GM08714 (cell line): Measurements from ENCODE around the gene ZNF217.
"Not testable (repeated sequence)": the region's sequence is repeated elsewhere in the genome, so short reads cannot be mapped to it uniquely, and the experiment has no call there.

Source experiments
- H3K4me3 ChIP-seq: fragments of 200-500 bp; sonication (Bioruptor generic); 2 replicates; pipeline ENCODE4 v1.5.1; 2014; ENCODE audit warnings: mild to moderate bottlenecking, low read length, inconsistent platforms
- ZNF274 ChIP-seq: IDR thresholded peaks from 2 replicates; pipeline ENCODE4 v1.6.1; 2012; ENCODE audit warnings: mild to moderate bottlenecking, low read depth, low read length

Gene ZNF217

DNA sequence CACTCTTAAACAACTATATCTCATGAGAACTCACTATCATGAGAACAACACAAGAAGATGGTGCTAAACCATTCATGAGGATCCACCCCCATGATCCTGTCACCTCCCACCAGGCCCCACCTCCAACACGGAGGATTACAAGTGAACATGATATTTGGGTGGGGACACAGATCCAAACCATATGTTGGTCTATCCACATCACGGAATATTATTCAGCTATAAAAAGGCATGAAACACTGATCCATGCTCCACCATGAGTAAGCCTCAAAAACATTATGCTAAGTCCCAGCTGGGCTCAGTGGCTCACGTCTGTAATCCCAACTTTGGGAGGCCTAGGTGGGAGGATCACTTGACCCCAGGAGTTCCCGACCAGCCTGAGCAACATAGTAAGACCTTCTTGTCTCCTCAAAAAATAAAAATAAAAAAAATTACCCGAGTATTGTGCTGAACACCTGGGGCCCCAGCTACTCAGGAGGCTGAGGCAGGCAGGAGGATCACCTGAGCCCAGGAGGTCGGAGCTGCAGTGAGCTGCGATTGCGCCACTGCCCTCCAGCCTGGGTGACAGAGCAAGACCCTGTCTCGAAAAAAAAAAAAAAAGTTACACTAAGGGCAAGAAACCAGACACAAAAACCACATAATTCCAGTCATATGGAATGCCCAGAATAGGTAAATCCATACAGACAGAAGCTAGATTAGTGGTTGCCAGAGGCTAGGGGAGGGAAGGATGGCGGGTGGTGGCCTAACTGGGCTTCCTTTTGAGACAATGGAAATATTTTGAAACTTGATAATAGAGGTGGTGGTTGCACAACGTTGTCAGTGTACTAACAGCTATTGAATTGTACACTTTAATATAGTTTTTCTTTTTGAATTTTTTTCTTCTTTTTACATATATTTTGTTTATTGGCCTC is 43.1 kb downstream of the ZNF217 start:
- H3K4me3 ChIP-seq = no peak overlapping the region
- no peak for TF ChIP-seq ZNF274

DNA sequence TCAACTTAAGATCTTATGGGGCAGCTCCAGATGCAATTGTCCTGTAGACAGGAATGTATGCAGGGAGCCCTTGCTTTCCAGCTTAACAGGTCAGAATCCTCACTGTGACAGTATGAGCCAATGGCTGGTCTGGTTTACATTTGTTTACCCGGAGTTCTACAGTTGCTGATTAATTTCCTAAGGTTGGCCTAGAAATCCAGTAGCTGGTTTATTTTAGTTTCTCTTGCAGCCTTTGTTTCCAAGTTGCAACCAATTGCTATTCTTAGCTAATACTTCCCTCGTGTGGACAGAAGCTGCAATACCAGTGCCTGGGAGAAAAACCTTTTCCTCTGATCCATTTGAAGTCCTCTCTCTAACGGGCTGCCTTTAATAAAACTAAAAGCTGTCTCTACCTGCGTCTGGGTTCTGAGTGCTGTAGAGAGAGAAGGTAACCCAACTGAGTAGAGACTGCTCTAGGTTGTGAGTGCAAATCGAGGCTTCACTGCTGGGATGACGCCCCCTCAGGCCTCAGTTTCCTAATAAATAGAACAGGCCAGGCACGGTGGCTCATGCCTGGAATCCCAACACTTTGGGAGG is 45.9 kb downstream of the ZNF217 start:
- TF ChIP-seq ZNF274 = no peak

DNA sequence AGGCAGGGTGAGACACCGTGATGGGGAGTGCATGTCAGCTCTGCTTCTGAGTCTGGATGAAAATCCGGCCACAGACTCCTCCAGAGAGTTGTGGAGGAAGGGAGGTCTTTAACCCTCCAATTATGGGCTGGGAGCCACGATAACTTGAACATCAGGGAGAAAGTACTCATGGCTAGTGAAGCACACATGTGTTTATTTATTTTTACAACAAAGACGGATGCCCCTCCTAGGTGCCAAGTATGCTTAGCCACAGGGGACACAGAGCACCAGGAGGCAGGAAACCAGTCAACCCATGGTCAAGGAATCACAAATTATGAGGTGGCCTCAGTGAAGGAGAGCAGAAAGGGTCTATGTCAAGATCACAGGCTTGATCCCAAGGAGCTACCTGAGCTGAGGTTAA is 54.1 kb downstream of the ZNF217 start:
- no peak for TF ChIP-seq ZNF274
- H3K4me3 ChIP-seq = no peak overlapping the region

More for the DNA sequence above, 45.9 kb downstream of the ZNF217 start:
- H3K4me3 ChIP-seq = no peak overlapping the region

DNA sequence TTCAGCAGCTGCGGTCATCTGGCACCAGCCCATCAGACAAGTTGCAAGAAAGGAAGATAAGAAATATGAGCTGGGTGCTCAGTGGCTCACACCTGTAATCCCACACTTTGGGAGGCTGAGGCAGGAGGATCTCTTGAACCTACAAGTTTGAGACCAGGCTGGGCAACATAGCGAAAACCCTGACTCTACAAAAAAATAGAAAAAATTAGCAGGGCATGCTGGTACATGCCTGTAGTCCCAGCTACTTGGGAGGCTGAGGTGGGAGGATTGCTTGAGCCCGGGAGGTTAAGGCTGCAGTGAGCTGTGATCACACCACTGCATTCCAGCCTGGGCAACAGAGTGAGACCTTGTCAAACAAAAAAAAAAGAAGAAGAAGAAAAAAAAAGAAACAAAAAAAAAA is 57.3 kb downstream of the ZNF217 start:
- H3K4me3 ChIP-seq = not testable (repeated sequence)

DNA sequence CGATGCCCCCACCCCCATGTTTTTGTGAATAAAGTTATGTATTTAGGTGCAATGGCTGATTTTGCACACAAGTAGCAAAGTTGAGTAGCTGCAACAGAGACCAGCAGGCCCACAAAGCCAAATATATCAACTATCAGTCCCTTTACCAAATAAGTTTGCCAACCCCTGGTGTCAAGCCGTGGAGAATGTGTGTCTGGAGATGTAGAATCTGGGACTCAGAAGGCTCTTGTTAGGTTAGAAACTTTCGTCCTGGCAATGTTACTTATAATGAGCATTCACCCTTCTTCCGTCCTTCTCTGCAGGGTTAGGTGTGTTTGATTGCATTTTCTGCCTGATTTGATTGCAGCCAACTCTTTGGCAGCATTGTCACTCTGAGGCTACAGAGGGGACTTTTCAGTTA is 57.8 kb downstream of the ZNF217 start:
- no peak for TF ChIP-seq ZNF274
- no peak overlapping the region for H3K4me3 ChIP-seq

DNA sequence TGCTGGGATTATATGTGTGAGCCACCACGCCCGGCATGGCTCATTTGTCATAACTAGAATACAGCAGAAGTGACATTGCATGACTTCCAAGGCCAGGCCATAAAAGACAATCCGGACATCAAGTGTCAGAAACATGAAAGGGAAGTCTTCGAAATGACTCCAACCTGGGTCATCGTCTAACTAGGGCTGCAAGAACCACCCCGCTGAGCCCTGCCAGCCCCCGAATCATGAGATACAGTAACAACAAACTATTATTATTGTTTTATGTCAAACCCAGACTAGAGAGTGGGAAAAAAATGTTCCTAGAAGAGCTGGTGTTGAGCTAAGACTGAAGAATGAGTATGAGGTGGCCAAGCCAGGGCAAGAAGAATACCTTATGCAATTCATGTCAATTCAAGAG is 59.6 kb downstream of the ZNF217 start:
- H3K4me3 ChIP-seq = no peak overlapping the region
- no peak for TF ChIP-seq ZNF274

DNA sequence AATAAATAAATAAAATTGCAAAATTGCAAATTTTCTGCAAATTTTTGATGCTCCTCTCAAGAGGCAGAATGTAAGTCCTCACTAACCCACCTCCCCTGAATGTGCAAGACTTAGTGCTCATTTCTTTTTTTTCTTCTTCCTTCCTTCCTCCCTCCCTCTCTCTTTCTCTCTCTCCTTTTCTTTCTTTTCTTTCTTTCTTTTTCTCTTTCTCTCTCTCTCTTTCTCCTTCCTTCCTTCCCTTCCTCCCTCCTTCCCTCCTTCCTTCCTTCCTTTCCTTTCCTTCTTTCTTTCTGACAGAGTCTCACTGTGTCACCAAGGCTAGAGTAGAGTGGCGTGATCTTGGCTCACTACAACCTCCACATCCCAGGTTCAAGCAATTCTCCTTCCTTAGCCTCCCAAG is 60.1 kb downstream of the ZNF217 start:
- H3K4me3 ChIP-seq = no peak overlapping the region
- no peak for TF ChIP-seq ZNF274

DNA sequence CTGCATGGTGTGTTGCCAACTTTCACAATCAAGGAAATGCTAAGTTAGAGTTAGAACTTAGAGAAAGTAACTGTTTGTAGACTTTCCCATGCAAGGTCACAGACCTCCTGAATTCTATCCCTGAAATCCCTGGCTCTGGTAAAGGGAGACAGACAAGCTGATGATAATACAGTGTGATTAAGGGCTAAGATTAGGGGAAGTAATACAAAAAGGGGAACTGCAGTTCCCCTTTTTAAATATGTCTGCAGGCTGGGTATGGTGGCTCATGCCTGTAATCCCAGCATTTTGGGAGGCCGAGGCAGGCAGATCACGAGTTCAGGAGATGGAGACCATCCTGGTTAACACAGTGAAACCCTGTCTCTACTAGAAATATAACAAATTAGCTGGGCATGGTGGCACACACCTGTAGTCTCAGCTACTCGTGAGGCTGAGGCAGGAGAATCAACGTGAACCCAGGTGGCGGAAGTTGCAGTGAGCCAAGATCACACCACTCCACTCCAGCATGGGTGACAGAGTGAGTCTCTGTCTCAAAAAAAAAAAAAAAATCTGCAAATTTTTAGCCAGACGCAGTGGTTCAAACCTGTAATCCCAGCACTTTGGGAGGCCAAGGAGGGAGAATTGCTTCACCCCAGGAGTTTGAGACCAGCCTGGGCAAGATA is 60.9 kb downstream of the ZNF217 start:
- H3K4me3 ChIP-seq = not testable (repeated sequence)

DNA sequence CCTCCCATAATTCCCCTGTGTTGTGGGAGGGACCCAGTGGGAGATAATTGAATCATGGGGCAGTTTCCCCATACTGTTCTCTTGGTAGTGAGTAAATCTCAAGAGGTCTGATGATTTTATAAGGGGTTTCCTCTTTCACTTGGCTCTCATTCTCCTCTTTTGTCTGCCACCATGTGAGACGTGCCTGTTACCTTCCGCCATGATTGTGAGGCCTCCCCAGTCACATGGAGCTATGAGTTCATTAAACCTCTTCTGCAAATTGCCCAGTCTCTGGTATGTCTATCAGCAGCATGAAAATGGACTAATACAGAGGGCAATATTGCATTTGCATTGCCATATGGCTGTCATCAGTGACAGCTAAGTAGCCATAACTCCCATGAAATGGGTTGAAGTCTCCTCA is 63.2 kb downstream of the ZNF217 start:
- TF ChIP-seq ZNF274 = no peak
- no peak overlapping the region for H3K4me3 ChIP-seq

DNA sequence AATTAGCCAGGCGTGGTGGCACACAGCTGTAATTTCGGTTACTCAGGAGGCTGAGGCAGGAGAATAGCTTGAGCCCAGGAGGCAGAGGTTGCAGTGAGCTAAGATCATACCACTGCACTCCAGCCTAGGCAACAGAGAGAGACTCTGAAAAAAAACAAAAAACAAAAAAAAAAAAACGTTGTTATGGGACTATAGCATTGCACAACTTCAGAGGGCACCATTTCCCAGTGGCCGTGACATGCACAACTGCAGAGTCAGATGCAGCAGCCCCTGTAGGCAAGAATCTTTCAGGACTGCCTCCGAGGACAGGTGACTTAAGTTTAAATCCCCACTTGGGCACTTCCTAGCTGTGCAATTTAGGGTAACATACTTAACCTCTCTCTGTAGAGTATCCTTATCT is 64.0 kb downstream of the ZNF217 start:
- H3K4me3 ChIP-seq = no peak overlapping the region
- no peak for TF ChIP-seq ZNF274

DNA sequence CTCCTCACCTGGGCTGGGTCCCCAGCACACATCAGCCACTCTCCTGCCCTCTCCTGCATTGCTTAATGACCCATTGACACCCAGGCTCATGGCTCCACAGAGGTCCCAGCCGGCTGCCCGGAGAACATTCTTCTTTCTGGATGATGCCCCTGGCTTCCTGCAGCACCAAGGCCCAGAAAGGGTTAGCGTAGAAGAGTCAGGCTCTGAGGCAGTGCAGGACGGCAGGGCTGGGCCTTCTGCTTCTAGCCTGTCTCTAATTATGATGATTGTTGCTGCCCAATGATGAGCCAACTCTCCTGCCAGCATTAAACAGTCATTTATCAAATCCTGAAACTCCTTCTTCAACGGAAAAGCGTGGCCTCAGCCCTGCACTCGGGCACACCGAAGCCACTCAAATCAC is 66.4 kb downstream of the ZNF217 start:
- no peak for TF ChIP-seq ZNF274
- H3K4me3 ChIP-seq = no peak overlapping the region

DNA sequence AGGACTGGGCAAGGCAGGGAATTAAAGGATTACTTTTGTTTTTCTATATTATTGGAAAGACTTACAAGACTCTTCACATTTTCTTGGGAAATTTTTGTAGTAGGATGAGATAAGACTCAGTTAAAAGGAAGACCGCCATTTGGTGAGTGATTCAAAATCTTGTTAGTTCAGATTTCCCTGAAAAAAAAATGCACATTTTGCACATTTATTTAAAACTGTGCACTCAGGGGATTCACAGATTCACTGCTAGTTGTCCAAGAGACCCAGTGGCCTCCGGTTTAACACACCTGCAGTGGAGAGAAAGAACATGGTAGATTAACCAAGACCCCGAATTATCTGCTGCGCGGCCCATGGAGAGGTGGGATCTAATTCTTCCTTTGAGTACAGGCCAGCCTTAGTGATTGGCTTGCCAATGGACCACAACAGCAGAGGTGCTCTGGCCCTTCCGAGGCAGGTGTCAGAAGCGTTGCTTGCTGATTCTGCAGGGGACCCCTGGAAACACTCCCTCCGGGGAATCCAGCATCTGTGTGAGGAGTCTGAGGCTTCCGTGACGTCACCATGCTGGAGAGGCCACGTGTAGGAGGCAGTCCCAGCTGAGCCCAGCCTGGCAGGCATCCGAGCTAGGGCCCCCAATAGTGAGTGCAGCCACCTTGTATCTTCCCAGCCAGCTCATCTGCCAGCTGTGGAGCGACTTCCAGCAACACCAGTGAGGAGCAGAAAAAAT is 68.9 kb downstream of the ZNF217 start:
- H3K4me3 ChIP-seq = no peak overlapping the region
- no peak for TF ChIP-seq ZNF274

DNA sequence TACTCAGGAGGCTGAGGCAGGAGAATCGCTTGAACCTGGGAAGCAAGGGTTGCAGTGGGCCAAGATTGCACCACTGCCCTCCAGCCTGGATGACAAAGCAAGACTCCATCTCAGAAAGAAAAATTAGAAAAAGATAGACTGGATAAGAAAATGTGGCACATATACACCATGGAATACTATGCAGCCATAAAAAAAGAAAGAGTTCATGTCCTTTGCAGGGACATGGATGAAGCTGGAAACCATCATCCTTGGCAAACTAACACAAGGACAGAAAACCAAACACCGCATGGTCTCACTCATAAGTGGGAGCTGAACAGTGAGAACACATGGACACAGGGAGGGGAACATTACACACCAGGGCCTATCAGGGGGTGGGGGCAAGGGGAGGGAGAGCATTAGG is 70.0 kb downstream of the ZNF217 start:
- H3K4me3 ChIP-seq = not testable (repeated sequence)

DNA sequence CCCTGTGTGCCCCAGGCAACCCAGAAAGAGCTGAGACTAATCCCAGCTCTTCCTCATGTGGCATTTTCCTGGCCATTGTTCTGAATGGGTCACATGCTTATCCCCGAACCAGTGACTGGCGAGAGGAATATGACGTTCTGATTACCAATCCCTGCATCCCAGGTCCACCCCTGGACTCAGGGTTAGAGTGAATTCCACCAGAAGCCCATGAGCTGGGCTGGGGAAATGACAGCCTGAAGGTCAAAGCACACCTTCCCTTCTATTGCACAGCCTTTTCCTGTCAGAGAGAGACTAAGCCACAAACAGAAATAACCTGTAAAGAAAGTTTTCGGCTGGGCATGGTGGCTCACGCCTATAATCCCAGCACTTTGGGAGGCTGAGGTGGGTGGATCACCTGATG is 70.9 kb downstream of the ZNF217 start:
- H3K4me3 ChIP-seq = no peak overlapping the region
- TF ChIP-seq ZNF274 = no peak

DNA sequence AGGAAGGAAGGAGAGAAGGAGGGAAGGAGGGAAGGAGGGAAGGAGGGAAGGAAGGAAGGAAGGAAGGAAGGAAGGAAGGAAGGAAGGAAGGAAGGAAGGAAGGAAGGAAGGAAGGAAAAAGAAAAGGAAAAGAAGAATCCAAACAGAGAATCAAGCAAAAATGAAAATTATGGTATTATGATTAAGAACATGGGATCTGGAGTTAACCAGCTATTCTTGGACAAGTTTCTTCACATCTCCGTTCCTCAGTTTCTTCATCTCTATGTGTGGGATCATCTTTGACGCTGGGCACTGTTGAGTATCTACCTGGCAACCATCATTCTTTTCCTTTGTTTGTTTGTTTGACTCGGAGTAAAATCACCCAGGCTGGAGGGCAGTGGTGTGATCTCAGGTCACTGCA is 71.6 kb downstream of the ZNF217 start:
- TF ChIP-seq ZNF274 = no peak
- H3K4me3 ChIP-seq = no peak overlapping the region

DNA sequence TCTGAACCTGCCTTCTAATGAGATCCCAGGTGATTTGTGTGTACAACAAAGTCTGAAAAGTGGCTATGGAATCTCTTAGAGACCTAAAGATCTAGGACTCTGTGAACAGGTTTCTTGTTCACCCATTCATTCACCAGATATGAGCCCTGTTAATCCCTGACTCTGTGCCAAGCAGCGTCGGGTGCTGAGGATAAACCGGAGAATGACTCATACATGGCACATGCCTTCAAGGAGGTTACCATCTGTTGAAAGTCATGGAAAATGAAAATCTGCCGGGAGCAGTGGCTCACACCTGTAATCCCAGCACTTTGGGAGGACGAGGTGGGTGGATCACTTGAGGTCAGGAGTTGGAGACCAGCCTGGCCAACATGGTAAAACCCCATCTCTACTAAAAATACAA is 72.2 kb downstream of the ZNF217 start:
- H3K4me3 ChIP-seq = not testable (repeated sequence)
